Hepatocyte (in vitro differentiated cells): ENCODE measurements around the gene SERPINB6. TPM values are rescaled to one million over a fixed set of nuclear protein-coding genes. Genes with fewer than 3 reads are reported as not detected.

ENCODE experiments used
- DNase-seq: peaks from one replicate; pipeline ENCODE4 v3.0.0-alpha.2; 2016; ENCODE audit warnings: low spot score
- H2AFZ ChIP-seq: fragments of 200-600 bp; sonication (generic); 2 replicates; pipeline ENCODE4 v1.6.0; 2016; ENCODE audit warnings: antibody characterized with exemption, mild to moderate bottlenecking
- H3K27ac ChIP-seq: fragments of 200-600 bp; sonication (generic); 2 replicates; pipeline ENCODE4 v1.5.1; 2016; ENCODE audit warnings: mild to moderate bottlenecking
- H3K27me3 ChIP-seq: fragments of 200-600 bp; sonication (generic); 2 replicates; pipeline ENCODE4 v1.6.1; 2016
- H3K36me3 ChIP-seq: fragments of 200-600 bp; sonication (generic); replicated peaks from 2 replicates; pipeline ENCODE4 v1.5.1; 2016; ENCODE audit warnings: low read depth; ENCODE audit not compliant: insufficient read depth
- H3K4me1 ChIP-seq: fragments of 200-600 bp; sonication (generic); 2 replicates; pipeline ENCODE4 v1.5.1; 2016; ENCODE audit warnings: mild to moderate bottlenecking, moderate library complexity; ENCODE audit not compliant: insufficient read depth
- H3K4me2 ChIP-seq: fragments of 200-600 bp; sonication (generic); 2 replicates; pipeline ENCODE4 v1.6.0; 2016
- H3K4me3 ChIP-seq: fragments of 200-600 bp; sonication (generic); 2 replicates; pipeline ENCODE4 v1.5.1; 2016; ENCODE audit warnings: mild to moderate bottlenecking
- H3K79me2 ChIP-seq: fragments of 200-600 bp; sonication (generic); 2 replicates; pipeline ENCODE4 v1.6.0; 2017; ENCODE audit warnings: mild to moderate bottlenecking
- H3K9me2 ChIP-seq: fragments of 200-600 bp; sonication (generic); replicated peaks from 2 replicates; pipeline ENCODE4 v1.6.0; 2017; ENCODE audit warnings: mild to moderate bottlenecking; ENCODE audit not compliant: insufficient read depth
- H3K9me3 ChIP-seq: fragments of 200-600 bp; sonication (generic); 2 replicates; pipeline ENCODE4 v1.5.1; 2016; ENCODE audit warnings: low read depth, mild to moderate bottlenecking
- H4K20me1 ChIP-seq: fragments of 200-600 bp; sonication (generic); 2 replicates; pipeline ENCODE4 v1.6.0; 2016; ENCODE audit warnings: mild to moderate bottlenecking; ENCODE audit not compliant: insufficient read depth, poor library complexity, severe bottlenecking
- EZH2 ChIP-seq: fragments of 200-600 bp; sonication (generic); IDR thresholded peaks from 2 replicates; pipeline ENCODE4 v1.6.1; 2016; ENCODE audit warnings: antibody characterized with exemption, mild to moderate bottlenecking, borderline replicate concordance
- EZH2phosphoT487 ChIP-seq: fragments of 200-600 bp; sonication (generic); IDR thresholded peaks from one replicate; pipeline ENCODE4 v1.6.1; 2018; ENCODE audit warnings: antibody characterized with exemption, mild to moderate bottlenecking, low read depth, moderate library complexity; ENCODE audit not compliant: unreplicated experiment, severe bottlenecking
- WGBS: methylation state at CpG from one replicate; pipeline ENCODE4 v1.1.6; 2016; ENCODE audit warnings: low lambda C conversion rate; ENCODE audit errors: missing lambda C conversion rate; 5-methylcytosine and 5-hydroxymethylcytosine counted together
- polyA plus RNA-seq: library from polyadenylated mRNA; unstranded; fragments of >200 nt; fragmentation: Nextera tagmentation; extraction: Ambion mirVana; gene quantifications from 2 replicates; pipeline ENCODE4 v1.2.1, GENCODE V29; 2016
- total RNA-seq: library from RNA; depleted of rRNA; stranded (reverse); fragments of >200 nt; gene quantifications from 2 replicates; pipeline ENCODE4 v1.2.3, GENCODE V29; 2014
- TF ChIP-seq, protein P1 (sequence below): fragments of 200-600 bp; sonication (generic); IDR thresholded peaks from 2 replicates; pipeline ENCODE4 v1.5.1; 2016; ENCODE audit warnings: antibody characterized with exemption, mild to moderate bottlenecking; ENCODE audit not compliant: poor library complexity

Gene SERPINB6
- total and polyA plus RNA-seq, 2 experiments from 2014 or later: 87.9 to 109 TPM

DNA sequence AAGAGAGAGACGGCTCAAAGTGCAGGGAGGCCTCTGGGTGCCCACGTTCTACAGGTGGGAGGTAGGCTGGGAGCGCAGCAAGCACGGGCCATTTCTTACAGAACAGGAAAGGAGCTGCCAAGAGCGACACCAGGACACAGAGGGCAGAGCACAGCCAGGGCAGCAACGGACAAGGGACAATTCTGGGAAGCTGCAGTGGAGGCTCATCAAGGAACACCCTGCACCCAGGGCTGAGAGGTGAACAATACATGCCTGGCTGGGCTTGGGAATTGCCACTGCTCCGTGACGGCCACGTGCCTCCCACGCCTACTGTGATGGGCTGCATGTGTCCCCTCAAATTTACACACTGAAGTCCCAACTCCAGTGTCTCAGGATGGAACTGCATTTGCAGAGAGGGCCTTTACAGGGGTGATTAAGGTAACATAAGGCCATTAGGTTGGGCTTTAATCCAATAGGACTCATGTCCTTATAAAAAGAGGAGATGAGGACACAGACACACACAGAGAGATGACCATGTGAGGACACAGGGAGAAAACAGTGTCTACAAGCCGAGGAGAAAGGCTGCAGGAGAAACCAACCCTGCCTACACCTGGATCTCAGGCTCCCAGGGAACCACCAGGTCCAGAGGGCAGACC, 13.6 kb downstream of the SERPINB6 start:
- DNase-seq: no peak
- Histone ChIP-seq H3K27me3 (no peaks in the 10 kb centered on the region), H3K9me2 (no peaks in the 10 kb centered on the region), H2AFZ (no peak overlapping the region), H3K9me3 (no peaks in the 10 kb centered on the region), H3K27ac (no peak overlapping the region), H3K79me2 (peaks cover 39% of the 10 kb centered on the region), H3K4me3 (no peak overlapping the region), H3K4me1 (peaks cover 19% of the 10 kb centered on the region), H3K4me2 (no peak overlapping the region), H4K20me1 (no peaks in the 10 kb centered on the region), H3K36me3 (no peaks in the 10 kb centered on the region)
- no peak for TF ChIP-seq EZH2phosphoT487
- no peak for TF ChIP-seq EZH2
- TF ChIP-seq, protein P1, sequence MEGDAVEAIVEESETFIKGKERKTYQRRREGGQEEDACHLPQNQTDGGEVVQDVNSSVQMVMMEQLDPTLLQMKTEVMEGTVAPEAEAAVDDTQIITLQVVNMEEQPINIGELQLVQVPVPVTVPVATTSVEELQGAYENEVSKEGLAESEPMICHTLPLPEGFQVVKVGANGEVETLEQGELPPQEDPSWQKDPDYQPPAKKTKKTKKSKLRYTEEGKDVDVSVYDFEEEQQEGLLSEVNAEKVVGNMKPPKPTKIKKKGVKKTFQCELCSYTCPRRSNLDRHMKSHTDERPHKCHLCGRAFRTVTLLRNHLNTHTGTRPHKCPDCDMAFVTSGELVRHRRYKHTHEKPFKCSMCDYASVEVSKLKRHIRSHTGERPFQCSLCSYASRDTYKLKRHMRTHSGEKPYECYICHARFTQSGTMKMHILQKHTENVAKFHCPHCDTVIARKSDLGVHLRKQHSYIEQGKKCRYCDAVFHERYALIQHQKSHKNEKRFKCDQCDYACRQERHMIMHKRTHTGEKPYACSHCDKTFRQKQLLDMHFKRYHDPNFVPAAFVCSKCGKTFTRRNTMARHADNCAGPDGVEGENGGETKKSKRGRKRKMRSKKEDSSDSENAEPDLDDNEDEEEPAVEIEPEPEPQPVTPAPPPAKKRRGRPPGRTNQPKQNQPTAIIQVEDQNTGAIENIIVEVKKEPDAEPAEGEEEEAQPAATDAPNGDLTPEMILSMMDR: no peak
- 86% methylated on average over 11 of the region's 11 CpGs for WGBS

DNA sequence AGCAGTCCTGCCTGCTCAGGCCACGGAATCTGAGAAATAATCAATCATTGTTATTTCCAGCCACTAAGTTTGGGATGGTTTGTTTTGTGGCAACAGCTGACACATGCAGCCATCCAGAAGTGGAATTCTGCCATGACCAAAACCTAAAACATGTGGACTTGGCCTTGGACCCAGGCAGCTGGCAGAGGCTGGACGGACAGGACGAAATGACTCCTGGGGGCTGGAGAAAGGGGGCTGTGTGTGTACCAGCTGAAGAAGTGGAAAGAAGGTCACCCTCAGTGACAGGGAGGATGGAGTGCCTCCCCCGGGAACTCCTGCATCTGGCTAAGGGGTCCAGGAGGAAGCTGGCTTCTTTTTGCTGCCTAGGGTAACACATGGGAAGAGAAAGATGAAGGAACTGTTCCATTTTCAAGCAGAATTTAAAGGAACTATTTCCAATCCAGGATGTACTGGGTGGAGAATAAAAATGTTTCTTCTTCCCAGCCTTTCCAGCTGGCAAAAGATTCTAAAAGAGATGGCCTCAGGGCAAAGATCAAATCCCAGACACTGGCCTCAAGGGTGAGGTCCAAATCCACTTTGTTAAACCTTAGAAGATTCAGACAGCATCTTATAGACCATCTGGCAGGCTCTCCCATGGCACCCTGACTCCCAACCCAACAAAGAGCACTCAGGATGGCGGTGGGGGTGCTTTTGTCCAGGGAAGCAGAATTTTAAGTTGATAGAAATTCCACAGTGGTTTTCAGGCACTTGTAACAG, 14.3 kb downstream of the SERPINB6 start:
- Histone ChIP-seq H3K79me2 (peaks cover 36% of the 10 kb centered on the region), H3K36me3 (no peaks in the 10 kb centered on the region), H4K20me1 (no peaks in the 10 kb centered on the region), H3K4me2 (no peak overlapping the region), H3K4me3 (no peak overlapping the region), H3K4me1 (peaks cover 18% of the 10 kb centered on the region), H2AFZ (no peak overlapping the region), H3K9me2 (no peaks in the 10 kb centered on the region), H3K9me3 (no peaks in the 10 kb centered on the region), H3K27ac (no peak overlapping the region), H3K27me3 (no peaks in the 10 kb centered on the region)
- 93% methylated on average over 5 of the region's 5 CpGs for WGBS
- no peak for TF ChIP-seq EZH2
- no peak for DNase-seq

DNA sequence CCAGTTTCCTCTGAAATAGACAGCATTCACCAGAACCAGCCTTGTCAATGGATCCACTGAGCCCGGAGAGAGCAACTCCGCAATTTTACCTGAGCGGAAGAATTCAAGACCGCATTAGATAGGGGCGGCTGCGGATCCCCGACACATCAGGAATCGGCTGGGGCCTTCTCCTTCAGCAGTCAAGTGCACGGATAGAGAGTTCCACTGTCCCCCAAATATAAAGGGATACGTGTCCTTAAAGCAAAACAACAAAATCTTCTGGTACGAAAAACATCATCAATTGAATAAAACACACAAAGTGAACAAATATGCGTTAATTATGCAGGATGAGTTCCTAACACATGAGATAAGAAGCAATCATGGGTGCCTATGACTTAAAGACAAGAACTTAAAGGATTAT, 18.3 kb downstream of the SERPINB6 start:
- H2AFZ ChIP-seq: peak overlapping the region; percentile 42
- H3K9me3 ChIP-seq: no peaks in the 10 kb centered on the region
- H3K4me2 ChIP-seq: peak overlapping the region; percentile 43
- H3K4me3 ChIP-seq: no peak overlapping the region
- DNase-seq: no peak
- 94% methylated on average over 12 of the region's 12 CpGs for WGBS
- no peaks in the 10 kb centered on the region for H3K4me1 ChIP-seq
- no peaks in the 10 kb centered on the region for H3K9me2 ChIP-seq
- TF ChIP-seq, protein P1: no peak
- TF ChIP-seq EZH2phosphoT487: no peak
- H3K27ac ChIP-seq: peak overlapping the region; percentile 68
- H4K20me1 ChIP-seq: no peaks in the 10 kb centered on the region
- peaks cover 8% of the 10 kb centered on the region for H3K79me2 ChIP-seq
- H3K36me3 ChIP-seq: no peaks in the 10 kb centered on the region
- H3K27me3 ChIP-seq: no peaks in the 10 kb centered on the region

DNA sequence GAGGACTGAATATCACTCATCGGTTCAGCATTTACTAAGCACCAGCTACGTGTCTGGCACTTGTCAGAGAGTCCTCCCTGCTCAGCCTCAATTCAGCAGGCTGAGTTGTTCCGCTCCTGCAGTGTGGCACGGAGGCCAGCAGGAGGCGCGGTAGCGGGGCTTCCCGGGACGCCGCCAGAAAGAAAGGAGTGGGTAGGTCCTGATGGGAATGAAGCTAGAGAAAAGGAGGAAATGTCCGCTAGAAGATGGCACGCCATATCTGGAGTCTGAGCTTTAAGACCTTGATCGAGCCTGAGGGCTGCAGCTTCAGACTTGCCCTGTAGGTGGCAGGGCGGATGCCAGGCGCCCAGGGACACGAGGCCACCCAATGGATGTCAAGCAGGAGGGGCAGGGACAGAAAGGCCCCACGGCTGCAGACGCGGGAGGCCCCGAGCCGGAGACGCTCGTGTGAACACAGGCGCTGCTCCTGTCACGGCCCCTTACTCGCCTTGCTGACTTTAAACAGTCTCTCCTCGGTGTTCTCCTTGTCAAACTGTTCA, 18.7 kb downstream of the SERPINB6 start:
- H3K4me3 ChIP-seq: no peak overlapping the region
- H3K27ac ChIP-seq: peak overlapping the region; percentile 68

More for the DNA sequence above, 18.7 kb downstream of the SERPINB6 start:
- Histone ChIP-seq H3K79me2 (peaks cover 4% of the 10 kb centered on the region), H3K27me3 (no peaks in the 10 kb centered on the region), H3K9me3 (no peaks in the 10 kb centered on the region), H4K20me1 (no peaks in the 10 kb centered on the region), H3K36me3 (no peaks in the 10 kb centered on the region), H3K4me1 (no peaks in the 10 kb centered on the region), H3K4me2 (peak overlapping the region; percentile 43), H2AFZ (peak overlapping the region; percentile 42), H3K9me2 (no peaks in the 10 kb centered on the region)
- TF ChIP-seq, protein P1: peak; percentile 99
- TF ChIP-seq EZH2: no peak
- 21% methylated on average over 27 of the region's 27 CpGs for WGBS
- DNase-seq: peak; percentile 85
